Measurements from ENCODE around the gene PDAP1. TPM values are rescaled to one million over a fixed set of nuclear protein-coding genes. Genes with fewer than 3 reads are reported as not detected.
"Not testable (repeated sequence)": the region's sequence is repeated elsewhere in the genome, so short reads cannot be mapped to it uniquely, and the experiment has no call there.

PDAP1 gene
- total RNA-seq, 1 donor from 2014 or later: 91.2 TPM

- Mint-ChIP-seq H3K27ac (ENCODE audit: unreplicated experiment) (no peak overlapping the region), H3K4me3 (ENCODE audit: unreplicated experiment) (no peak overlapping the region), H3K27me3 (ENCODE audit: low read depth) (no peaks in the 10 kb centered on the region), H3K4me1 (ENCODE audit: low read depth) (no peaks in the 10 kb centered on the region), H3K36me3 (ENCODE audit: low read depth) (peaks cover 29% of the 10 kb centered on the region), H3K9me3 (ENCODE audit: low read depth) (no peaks in the 10 kb centered on the region)
- DNase-seq (ENCODE audit: low spot score): peak; percentile 7
- no peak for TF ChIP-seq CTCF (IDR thresholded peaks at IDR 0.05)
Observed at GRCh38 chr7:99352247-99352646, 56.1 kb downstream of the PDAP1 start.

GRCh38 chr7:99350641-99351040, 57.8 kb downstream of the PDAP1 start:
- Mint-ChIP-seq H3K36me3 (ENCODE audit: low read depth) (peaks cover 27% of the 10 kb centered on the region), H3K27ac (ENCODE audit: unreplicated experiment) (peak overlapping the region; percentile 27)
- H3K4me3 Mint-ChIP-seq (ENCODE audit: unreplicated experiment); DNase-seq (ENCODE audit: low spot score); H3K27me3 Mint-ChIP-seq (ENCODE audit: low read depth); H3K4me1 Mint-ChIP-seq (ENCODE audit: low read depth); H3K9me3 Mint-ChIP-seq (ENCODE audit: low read depth): not testable (repeated sequence)

Other genes starting within 250 kb of the PDAP1 start
- not detected in 3 replicates for gene KPNA7, start 200.5 kb downstream of the PDAP1 start, total RNA-seq
- gene MYH16, start 135.8 kb downstream of the PDAP1 start, total RNA-seq: not detected in 3 replicates
- gene ARPC1A, start 82.7 kb downstream of the PDAP1 start, total RNA-seq: 103 to 110 TPM (median 104 TPM) in 3 replicates
- 120 to 134 TPM (median 130 TPM) in 3 replicates for gene ARPC1B, start 33.9 kb downstream of the PDAP1 start, total RNA-seq
- gene BUD31, start 372 bp upstream of the PDAP1 start, total RNA-seq: 88.3 to 120 TPM (median 108 TPM) in 3 replicates
- 4.4 to 5.8 TPM (median 5.4 TPM) in 3 replicates for gene PTCD1, start 30.2 kb upstream of the PDAP1 start, total RNA-seq
- gene CPSF4, start 30.3 kb upstream of the PDAP1 start, total RNA-seq: 25.4 to 36.6 TPM (median 29.0 TPM) in 3 replicates
- gene ATP5MF, start 57.6 kb upstream of the PDAP1 start, total RNA-seq: 225 to 264 TPM (median 239 TPM) in 3 replicates
- gene ZNF789, start 64.3 kb upstream of the PDAP1 start, total RNA-seq: 7.3 to 15.2 TPM (median 10.0 TPM) in 3 replicates
- gene ZNF394, start 91.7 kb upstream of the PDAP1 start, total RNA-seq: 13.9 to 21.2 TPM (median 15.7 TPM) in 3 replicates
- 11.5 to 12.4 TPM (median 11.5 TPM) in 3 replicates for gene ZKSCAN5, start 96.1 kb upstream of the PDAP1 start, total RNA-seq
- gene FAM200A, start 143.5 kb upstream of the PDAP1 start, total RNA-seq: 3.3 to 5.1 TPM (median 3.9 TPM) in 3 replicates
- 38.8 to 45.3 TPM (median 41.6 TPM) in 3 replicates for gene ZNF655, start 150.0 kb upstream of the PDAP1 start, total RNA-seq
- 0.56 to 1.8 TPM (median 0.75 TPM) in 3 replicates for gene TMEM225B, start 189.7 kb upstream of the PDAP1 start, total RNA-seq
- 10.4 to 19.9 TPM (median 14.1 TPM) in 3 replicates for gene ZSCAN25, start 208.3 kb upstream of the PDAP1 start, total RNA-seq